Activated CD8-positive, alpha-beta memory T cell treated with anti-CD3 and anti-CD28 coated beads for 1 hour (primary cell): ENCODE results near the gene IFFO2.
A peak's percentile ranks its signal among the peaks of the same experiment; 100 is the strongest.

ENCODE experiments used
- DNase-seq, 2 donors: peaks; one replicate each; pipeline ENCODE4 v3.0.0-alpha.2; 2020; ENCODE audit warnings: low read depth in 1 of 2; ENCODE audit errors: extremely low read depth in 1 of 2

IFFO2 gene

GRCh38 chr1:18938008-18938706, 18.3 kb downstream of the IFFO2 start:
- no peak for DNase-seq

- no peak for DNase-seq
Observed at GRCh38 chr1:18937539-18937938, 18.9 kb downstream of the IFFO2 start.

- no peak for DNase-seq
Observed at GRCh38 chr1:18936814-18937481, 19.5 kb downstream of the IFFO2 start.

- no peak for DNase-seq
Observed at GRCh38 chr1:18936471-18936813, 20.0 kb downstream of the IFFO2 start.

GRCh38 chr1:18934205-18935000, 22.1 kb downstream of the IFFO2 start:
- no peak for DNase-seq

- no peak for DNase-seq
Observed at GRCh38 chr1:18932879-18933278, 23.6 kb downstream of the IFFO2 start.

- DNase-seq, result no peak
Observed at GRCh38 chr1:18932387-18932786, 24.1 kb downstream of the IFFO2 start.

GRCh38 chr1:18931730-18932129, 24.7 kb downstream of the IFFO2 start:
- no peak for DNase-seq

GRCh38 chr1:18929686-18930085, 26.8 kb downstream of the IFFO2 start:
- no peak for DNase-seq

- no peak for DNase-seq
Observed at GRCh38 chr1:18928985-18929384, 27.5 kb downstream of the IFFO2 start.

- no peak for DNase-seq
Observed at GRCh38 chr1:18928406-18928805, 28.1 kb downstream of the IFFO2 start.

- no peak for DNase-seq
Observed at GRCh38 chr1:18927654-18928272, 28.7 kb downstream of the IFFO2 start.

GRCh38 chr1:18927082-18927653, 29.3 kb downstream of the IFFO2 start:
- DNase-seq, result no peak

- peak; percentile 62 to 66 for DNase-seq
Observed at GRCh38 chr1:18926315-18927081, 30.0 kb downstream of the IFFO2 start.

- no peak for DNase-seq
Observed at GRCh38 chr1:18925279-18925678, 31.2 kb downstream of the IFFO2 start.

GRCh38 chr1:18924221-18924691, 32.2 kb downstream of the IFFO2 start:
- DNase-seq, result no peak

- DNase-seq, result no peak
Observed at GRCh38 chr1:18923756-18924211, 32.7 kb downstream of the IFFO2 start.

- DNase-seq, result no peak
Observed at GRCh38 chr1:18922848-18923755, 33.4 kb downstream of the IFFO2 start.

GRCh38 chr1:18922319-18922726, 34.2 kb downstream of the IFFO2 start:
- DNase-seq, result no peak
